Spinal cord (tissue), 10 donors: ENCODE results near the gene KIFBP. TPM values are rescaled to one million over a fixed set of nuclear protein-coding genes. Genes with fewer than 3 reads are reported as not detected.
A peak's percentile ranks its signal among the peaks of the same experiment; 100 is the strongest.
"Not testable (repeated sequence)": the region's sequence is repeated elsewhere in the genome, so short reads cannot be mapped to it uniquely, and the experiment has no call there.

Source experiments
- DNase-seq, 6 donors: peaks; one replicate each; pipeline versions ENCODE4 v3.0.0 to v3.0.0-alpha.2; 2013 to 2015; ENCODE audit warnings: low spot score in 6 of 6, low read depth in 4 of 6
- H3K27ac ChIP-seq: one replicate; pipeline ENCODE4 v1.5.1; 2013; ENCODE audit warnings: low read depth, low read length, control low read depth
- H3K27me3 ChIP-seq: one replicate; pipeline ENCODE4 v1.6.1; 2013; ENCODE audit warnings: low read length; ENCODE audit not compliant: control insufficient read depth, insufficient read depth
- H3K36me3 ChIP-seq: one replicate; pipeline ENCODE4 v1.6.1; 2013; ENCODE audit warnings: low read length; ENCODE audit not compliant: control insufficient read depth, insufficient read depth
- H3K4me1 ChIP-seq: one replicate; pipeline ENCODE4 v1.6.1; 2013; ENCODE audit warnings: low read length; ENCODE audit not compliant: control insufficient read depth, insufficient read depth
- H3K4me3 ChIP-seq: one replicate; pipeline ENCODE4 v1.5.1; 2013; ENCODE audit warnings: low read depth, low read length, control low read depth
- H3K9me3 ChIP-seq: one replicate; pipeline ENCODE4 v1.6.1; 2013; ENCODE audit warnings: low read length; ENCODE audit not compliant: control insufficient read depth, insufficient read depth
- WGBS: methylation state at CpG from one replicate; pipeline ENCODE4 v1.1.5; 2013; ENCODE audit warnings: missing lambda C conversion rate; ENCODE audit not compliant: insufficient coverage; 5-methylcytosine and 5-hydroxymethylcytosine counted together
- polyA plus RNA-seq, 2 donors: library from polyadenylated mRNA; unstranded; fragments of 120-200 nt; gene quantifications; one replicate each; pipeline ENCODE4 v1.2.1, GENCODE V29; 2013; ENCODE audit not compliant: insufficient read length in 2 of 2
- total RNA-seq, 2 donors: library from RNA; depleted of rRNA in 1 of 2; stranded (reverse); fragments of 120-200 nt in 1 of 2; fragments of >200 nt in 1 of 2; gene quantifications; one replicate each; pipeline versions ENCODE4 v1.2.3 to v1.2.4, GENCODE V29; 2013 to 2014
- donor health status: healthy.

KIFBP gene
- total and polyA plus RNA-seq, 4 donors, result 44.2 to 64.1 (median 56.0) TPM

- peaks cover 9% of the 10 kb centered on the region for H3K36me3 ChIP-seq
- no peaks in the 10 kb centered on the region for H3K9me3 ChIP-seq
- peak overlapping the region; percentile 62 for H3K27ac ChIP-seq
- H3K4me3 ChIP-seq, result peak overlapping the region; percentile 69
- H3K27me3 ChIP-seq, result no peaks in the 10 kb centered on the region
- WGBS, result 11% methylated on average over 19 of the region's 22 CpGs
- H3K4me1 ChIP-seq, result peaks cover 21% of the 10 kb centered on the region
- peak in 1 of 6 donors; percentile 5 for DNase-seq
Observed at GRCh38 chr10:68989317-68989990, 851 bp downstream of the KIFBP start.

- Histone ChIP-seq H3K4me3 (no peak overlapping the region), H3K4me1 (peaks cover 21% of the 10 kb centered on the region), H3K27ac (peak overlapping the region; percentile 36), H3K9me3 (no peaks in the 10 kb centered on the region), H3K36me3 (peaks cover 3% of the 10 kb centered on the region), H3K27me3 (no peaks in the 10 kb centered on the region)
- peak in 2 of 6 donors; percentile 3 to 28 for DNase-seq
- 33% methylated on average over 1 of the region's 2 CpGs for WGBS
Observed at GRCh38 chr10:68992636-68993440, 4.2 kb downstream of the KIFBP start.

DNA sequence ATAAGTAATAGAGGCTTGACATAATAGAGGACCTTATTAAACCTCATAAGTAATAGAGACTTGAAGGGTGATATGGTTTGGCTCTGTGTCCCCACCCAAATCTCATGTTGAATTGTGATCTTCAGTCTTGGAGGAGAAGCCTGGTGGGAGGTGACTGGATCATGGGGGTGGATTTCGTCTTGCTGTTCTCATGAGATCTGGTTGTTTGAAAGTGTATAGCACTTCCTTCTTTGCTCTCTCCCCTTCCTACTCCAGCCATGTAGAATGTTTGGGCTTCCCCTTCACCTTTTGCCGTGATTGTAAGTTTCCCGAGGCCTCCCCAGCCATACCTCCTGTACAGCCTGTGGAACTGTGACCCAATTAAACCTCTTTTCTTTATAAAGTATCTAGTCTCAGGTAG, 8.6 kb downstream of the KIFBP start:
- 100% methylated on average over 2 of the region's 3 CpGs for WGBS
- peaks cover 3% of the 10 kb centered on the region for H3K4me1 ChIP-seq

DNA sequence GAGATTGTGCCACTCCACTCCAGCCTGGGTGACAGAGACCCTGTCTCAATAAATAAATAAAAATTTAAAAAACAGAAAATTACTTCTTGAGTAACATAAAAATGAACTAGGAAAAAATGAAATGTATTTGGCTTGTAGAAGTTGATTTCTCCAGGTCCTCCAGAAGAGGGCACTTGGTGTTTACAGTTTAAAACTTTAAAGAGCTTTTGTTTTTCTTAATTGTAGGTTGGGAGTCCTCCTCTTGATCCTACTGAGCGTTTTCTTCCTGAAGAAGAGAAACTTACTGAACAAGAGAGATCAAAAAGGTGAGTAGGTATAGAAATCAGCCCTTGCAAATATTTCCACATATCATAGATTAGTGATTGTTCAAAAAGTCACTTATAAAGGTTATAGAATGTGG, 16.2 kb downstream of the KIFBP start:
- Histone ChIP-seq H3K27me3 (no peaks in the 10 kb centered on the region), H3K4me3 (no peak overlapping the region), H3K4me1 (no peaks in the 10 kb centered on the region), H3K9me3 (no peaks in the 10 kb centered on the region), H3K27ac (no peak overlapping the region), H3K36me3 (peaks cover 18% of the 10 kb centered on the region)
- WGBS, result no CpG with 5 or more reads among the region's 1 CpG
- peak in 2 of 6 donors; percentile 33 to 65 for DNase-seq

More for the DNA sequence above, 8.6 kb downstream of the KIFBP start:
- Histone ChIP-seq H3K4me3 (no peak overlapping the region), H3K27me3 (no peaks in the 10 kb centered on the region), H3K27ac (no peak overlapping the region), H3K9me3 (no peaks in the 10 kb centered on the region), H3K36me3 (peaks cover 11% of the 10 kb centered on the region)
- no peak for DNase-seq

- no CpG with 5 or more reads among the region's 6 CpGs for WGBS
- Histone ChIP-seq H3K9me3 (no peaks in the 10 kb centered on the region), H3K27me3 (no peaks in the 10 kb centered on the region), H3K36me3 (peaks cover 18% of the 10 kb centered on the region), H3K27ac (no peak overlapping the region), H3K4me1 (no peaks in the 10 kb centered on the region), H3K4me3 (no peak overlapping the region)
- DNase-seq, result no peak
Observed at GRCh38 chr10:69005704-69006485, 17.3 kb downstream of the KIFBP start.

GRCh38 chr10:69007260-69007659, 18.7 kb downstream of the KIFBP start:
- Histone ChIP-seq H3K4me1 (no peaks in the 10 kb centered on the region), H3K36me3 (peaks cover 15% of the 10 kb centered on the region), H3K4me3 (no peak overlapping the region), H3K9me3 (no peaks in the 10 kb centered on the region), H3K27ac (no peak overlapping the region), H3K27me3 (no peaks in the 10 kb centered on the region)
- DNase-seq, result no peak
- no CpG with 5 or more reads among the region's 3 CpGs for WGBS

DNA sequence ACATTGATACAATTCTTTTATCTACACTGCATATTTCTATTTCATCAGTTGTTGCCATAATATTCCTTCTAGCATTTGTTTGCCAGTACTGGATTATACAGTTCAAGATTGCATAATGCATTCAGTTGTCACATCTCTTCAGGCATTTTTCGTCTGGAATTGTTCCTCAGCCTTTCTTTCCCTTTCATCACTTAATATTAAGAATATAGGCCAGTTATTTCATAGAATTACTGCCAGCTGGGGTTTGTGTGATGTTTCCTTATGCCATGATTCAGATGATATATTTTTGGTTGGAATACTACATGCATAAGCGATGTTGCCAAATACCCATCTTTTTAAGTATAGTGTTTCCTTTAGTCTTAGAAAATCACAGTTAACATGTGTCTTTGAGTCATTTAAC, 20.8 kb downstream of the KIFBP start:
- H3K4me1 ChIP-seq, result no peaks in the 10 kb centered on the region
- H3K9me3 ChIP-seq, result no peaks in the 10 kb centered on the region
- H3K4me3 ChIP-seq, result no peak overlapping the region
- no CpG with 5 or more reads among the region's 2 CpGs for WGBS
- DNase-seq, result no peak
- peaks cover 21% of the 10 kb centered on the region for H3K36me3 ChIP-seq
- H3K27me3 ChIP-seq, result no peaks in the 10 kb centered on the region
- no peak overlapping the region for H3K27ac ChIP-seq

DNA sequence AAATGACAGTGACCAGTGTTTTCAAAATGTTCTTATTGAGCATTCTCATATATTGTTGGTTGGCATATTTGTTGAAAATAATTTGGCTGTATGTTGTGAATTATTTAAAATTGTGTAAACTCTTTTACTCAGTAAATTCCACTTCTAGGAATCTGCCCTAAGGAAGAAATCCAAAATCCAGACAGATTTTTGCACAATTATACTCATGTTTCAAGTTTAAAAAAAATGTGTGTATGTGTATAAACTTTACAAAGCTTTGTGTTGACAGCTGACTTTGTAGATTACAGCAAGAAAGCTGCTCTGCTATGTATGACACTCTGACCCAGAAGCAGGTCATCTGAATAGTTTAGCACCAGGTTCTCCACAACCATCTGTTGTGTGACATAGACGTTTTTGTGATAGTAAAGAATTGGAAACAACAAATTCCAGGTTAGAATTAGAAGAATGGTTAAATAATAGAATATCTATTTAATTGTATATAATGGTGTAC, 21.6 kb downstream of the KIFBP start:
- WGBS, result no CpG with 5 or more reads among the region's 1 CpG
- H3K27me3 ChIP-seq, result no peaks in the 10 kb centered on the region
- H3K4me3 ChIP-seq, result no peak overlapping the region
- H3K36me3 ChIP-seq, result peaks cover 24% of the 10 kb centered on the region
- no peaks in the 10 kb centered on the region for H3K4me1 ChIP-seq
- no peak overlapping the region for H3K27ac ChIP-seq
- no peak for DNase-seq
- H3K9me3 ChIP-seq, result no peaks in the 10 kb centered on the region

- not testable (repeated sequence) for H3K9me3 ChIP-seq, H3K27me3 ChIP-seq, DNase-seq, H3K27ac ChIP-seq, H3K4me1 ChIP-seq, H3K4me3 ChIP-seq
- H3K36me3 ChIP-seq, result peaks cover 28% of the 10 kb centered on the region
- no CpG with 5 or more reads among the region's 2 CpGs for WGBS
Observed at GRCh38 chr10:69012778-69013177, 24.2 kb downstream of the KIFBP start.
